ENCODE results near the gene SELENOW. TPM values are rescaled to one million over a fixed set of nuclear protein-coding genes. Genes with fewer than 3 reads are reported as not detected.

SELENOW gene
- total RNA-seq, 1 donor from 2014 or later, result 262 TPM

GRCh38 chr19:47749326-47749725, 29.2 kb upstream of the SELENOW start:
- Histone ChIP-seq H3K4me3 (no peak overlapping the region), H3K27me3 (no peaks in the 10 kb centered on the region), H3K9me3 (no peaks in the 10 kb centered on the region), H3K27ac (no peak overlapping the region), H3K4me1 (peaks cover 19% of the 10 kb centered on the region), H3K36me3 (peaks cover 77% of the 10 kb centered on the region)
- ATAC-seq, result no peak
- intact Hi-C loops (cut with DNase I), result no loop called here
- no peak for DNase-seq
- TF ChIP-seq CTCF (IDR thresholded peaks at IDR 0.05), result no peak

- DNase-seq (no peak), ATAC-seq (no peak)
- Histone ChIP-seq H3K4me3 (no peak overlapping the region), H3K36me3 (peaks cover 91% of the 10 kb centered on the region), H3K27me3 (no peaks in the 10 kb centered on the region), H3K4me1 (peaks cover 11% of the 10 kb centered on the region), H3K27ac (no peak overlapping the region), H3K9me3 (no peaks in the 10 kb centered on the region)
- no peak for TF ChIP-seq CTCF (IDR thresholded peaks at IDR 0.05)
- intact Hi-C loops (cut with DNase I), result no loop called here
These were observed 27.8 kb upstream of the SELENOW start for GRCh38 chr19:47750752-47751151.

GRCh38 chr19:47752440-47753211, 25.9 kb upstream of the SELENOW start:
- TF ChIP-seq CTCF (IDR thresholded peaks at IDR 0.05), result no peak
- no peak for DNase-seq
- no peaks in the 10 kb centered on the region for H3K9me3 ChIP-seq
- no peaks in the 10 kb centered on the region for H3K4me1 ChIP-seq
- H3K27ac ChIP-seq, result no peak overlapping the region
- peaks cover 100% of the 10 kb centered on the region for H3K36me3 ChIP-seq
- no peaks in the 10 kb centered on the region for H3K27me3 ChIP-seq
- intact Hi-C loops (cut with DNase I), result no loop called here
- H3K4me3 ChIP-seq, result no peak overlapping the region
- ATAC-seq, result no peak

- no peaks in the 10 kb centered on the region for H3K27me3 ChIP-seq
- H3K4me1 ChIP-seq, result no peaks in the 10 kb centered on the region
- DNase-seq, result no peak
- peaks cover 100% of the 10 kb centered on the region for H3K36me3 ChIP-seq
- no peak overlapping the region for H3K4me3 ChIP-seq
- intact Hi-C loops (cut with DNase I), result no loop called here
- no peak for TF ChIP-seq CTCF (IDR thresholded peaks at IDR 0.05)
- no peak overlapping the region for H3K27ac ChIP-seq
- peaks cover 5% of the 10 kb centered on the region for H3K9me3 ChIP-seq
- peak; percentile 16 for ATAC-seq
These were observed 24.1 kb upstream of the SELENOW start for GRCh38 chr19:47754206-47755064.

- ATAC-seq (no peak), DNase-seq (no peak)
- Histone ChIP-seq H3K27me3 (no peaks in the 10 kb centered on the region), H3K36me3 (peaks cover 100% of the 10 kb centered on the region), H3K4me1 (no peaks in the 10 kb centered on the region), H3K9me3 (peaks cover 5% of the 10 kb centered on the region), H3K4me3 (no peak overlapping the region), H3K27ac (no peak overlapping the region)
- TF ChIP-seq CTCF (IDR thresholded peaks at IDR 0.05), result no peak
- intact Hi-C loops (cut with DNase I), result no loop called here
These were observed 23.3 kb upstream of the SELENOW start for GRCh38 chr19:47755065-47755761.

Measured in upper lobe of right lung (tissue), 1 donor.